ENCODE measurements around the gene TNNT3. TPM values are rescaled to one million over a fixed set of nuclear protein-coding genes. Genes with fewer than 3 reads are reported as not detected.
A peak's percentile ranks its signal among the peaks of the same experiment; 100 is the strongest.

The TNNT3 gene
- total RNA-seq, 1 donor from 2014 or later = not detected

DNA sequence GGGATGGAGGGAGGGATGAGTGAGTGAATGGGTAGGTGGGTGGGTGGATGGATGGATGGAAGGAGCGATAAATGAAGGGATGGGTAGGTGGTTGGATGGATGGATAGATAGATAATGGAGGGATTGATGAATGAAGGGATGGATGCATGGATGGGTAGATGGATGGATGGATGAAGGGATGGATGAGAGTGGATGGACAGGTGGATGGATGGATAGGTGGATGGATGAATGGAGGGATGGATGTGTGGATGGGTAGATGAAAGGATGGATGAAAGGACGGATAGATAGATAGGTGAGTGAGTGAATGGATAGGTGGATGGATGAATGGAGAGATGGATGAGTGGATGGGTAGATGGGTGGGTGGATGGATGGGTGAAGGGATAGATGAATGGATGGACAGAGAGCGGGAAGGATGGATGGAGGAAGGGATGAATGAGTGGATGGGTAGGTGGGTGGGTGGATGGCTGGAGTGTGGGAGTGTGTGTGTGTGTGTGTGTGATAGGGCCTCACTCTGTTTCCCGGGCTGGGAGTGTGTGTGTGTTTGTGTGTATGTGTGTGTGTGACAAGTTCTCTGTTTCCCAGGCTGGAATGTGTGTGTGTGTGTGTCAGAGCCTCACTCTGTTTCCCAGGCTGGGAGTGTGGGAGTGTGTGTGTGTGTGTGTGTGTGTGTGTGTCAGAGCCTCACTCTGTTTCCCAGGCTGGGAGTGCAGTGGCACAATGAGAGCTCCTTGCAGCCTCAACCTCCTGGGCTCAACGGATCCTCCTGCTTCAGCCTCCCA lies 25.7 kb upstream of the TNNT3 start:
- FAIRE-seq = no peak

DNA sequence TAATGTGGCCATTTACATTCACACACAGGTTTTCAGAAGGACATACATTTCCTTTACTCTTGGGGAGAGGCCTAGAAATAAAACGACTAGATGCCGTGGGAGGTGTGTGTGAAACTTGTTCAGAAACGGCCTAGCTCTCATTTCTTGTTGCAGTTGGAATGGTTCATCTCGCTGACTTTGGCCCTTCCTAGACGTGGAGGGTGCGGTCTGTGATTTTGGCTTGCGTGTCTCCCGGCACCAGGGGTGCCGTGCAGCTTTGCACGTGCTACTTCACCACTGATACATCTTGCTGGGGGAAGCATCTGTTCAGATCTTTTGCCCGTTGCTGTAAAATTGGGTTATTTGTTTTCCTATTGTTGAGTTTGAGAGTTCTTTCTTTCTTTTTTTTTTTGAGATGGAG lies 24.7 kb upstream of the TNNT3 start:
- DNase-seq (ENCODE audit: low spot score in 2 of 2) (no peak), FAIRE-seq (no peak)

More for the DNA sequence above, 25.7 kb upstream of the TNNT3 start:
- no peak for DNase-seq (ENCODE audit: low spot score in 2 of 2)

DNA sequence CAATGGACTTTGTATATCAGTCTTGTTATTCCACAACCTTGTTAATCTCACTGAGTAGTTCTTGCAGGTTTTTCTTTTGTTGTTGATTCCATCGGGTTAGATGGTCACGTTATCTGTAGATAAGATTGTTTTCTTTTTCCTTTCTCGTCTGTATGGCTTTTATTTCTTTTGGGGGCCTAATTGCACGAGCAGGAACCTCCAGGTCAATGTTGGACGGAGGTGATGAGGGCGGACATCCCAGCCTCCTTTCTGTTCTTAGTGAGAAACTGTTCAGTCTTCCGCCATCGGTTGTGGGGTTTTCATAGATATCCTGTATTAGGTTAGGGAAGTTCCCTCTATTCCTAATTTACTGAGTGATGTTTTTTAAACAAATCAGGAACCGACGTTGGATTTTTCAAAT lies 23.0 kb upstream of the TNNT3 start:
- FAIRE-seq = no peak
- no peak for DNase-seq (ENCODE audit: low spot score in 2 of 2)

DNA sequence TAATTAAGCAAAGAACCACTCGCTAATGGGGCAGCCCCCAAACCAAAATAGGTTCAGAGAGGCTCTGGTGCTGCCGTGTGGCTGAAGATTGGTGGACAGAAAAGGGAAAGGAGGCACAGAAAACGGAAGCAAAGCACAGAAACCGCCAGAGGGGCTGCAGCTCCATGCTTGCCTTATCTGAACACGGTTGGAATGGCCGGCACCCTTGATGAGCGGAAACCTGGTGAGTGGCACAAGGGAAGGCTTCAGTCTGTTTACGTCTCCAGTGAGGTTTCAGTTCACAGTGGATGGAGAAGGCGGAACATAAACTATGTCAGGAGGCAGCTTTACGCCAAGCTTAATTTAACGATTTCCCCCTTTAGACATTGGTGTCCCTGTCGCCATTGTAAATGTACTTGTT lies 22.6 kb upstream of the TNNT3 start:
- FAIRE-seq = no peak
- no peak for DNase-seq (ENCODE audit: low spot score in 2 of 2)

DNA sequence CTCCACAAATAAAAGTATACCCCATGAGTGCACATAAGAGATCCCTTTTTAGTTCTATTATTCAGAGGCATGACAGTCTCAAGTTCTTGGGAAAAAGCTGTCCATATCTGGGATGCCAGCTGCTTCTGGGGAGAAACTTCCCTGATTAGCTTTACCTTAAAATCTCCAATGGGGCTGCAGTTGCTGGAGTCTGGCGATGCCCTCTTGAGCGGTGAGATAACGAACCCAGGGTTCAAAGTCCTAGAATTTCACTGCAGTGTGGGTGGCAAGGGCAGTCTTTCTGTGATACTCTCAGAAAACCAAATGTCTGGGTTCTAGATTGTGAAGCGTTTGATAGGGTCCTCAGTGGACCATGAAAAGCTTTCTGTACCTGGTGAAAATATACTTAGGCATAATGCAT lies 20.4 kb upstream of the TNNT3 start:
- no peak for DNase-seq (ENCODE audit: low spot score in 2 of 2)
- no peak for FAIRE-seq

DNA sequence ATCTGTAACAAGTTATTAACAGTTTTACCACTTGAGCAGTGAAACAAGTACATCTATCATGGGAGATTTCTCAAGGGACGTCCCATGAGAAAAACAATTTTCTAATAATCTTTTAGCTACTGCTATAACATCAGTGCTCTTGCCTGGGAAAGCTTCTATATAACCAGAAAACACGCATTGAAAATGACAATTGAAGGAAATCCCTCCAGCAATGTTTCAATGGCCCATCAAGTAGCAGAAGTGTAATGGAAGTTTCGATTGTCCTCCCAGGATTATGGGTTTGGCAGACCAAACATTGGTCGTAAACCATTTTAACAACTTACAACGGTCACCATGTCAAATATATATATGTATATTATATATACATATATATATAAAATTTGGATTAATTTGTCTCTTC lies 19.8 kb upstream of the TNNT3 start:
- DNase-seq (ENCODE audit: low spot score in 2 of 2) (no peak), FAIRE-seq (no peak)

DNA sequence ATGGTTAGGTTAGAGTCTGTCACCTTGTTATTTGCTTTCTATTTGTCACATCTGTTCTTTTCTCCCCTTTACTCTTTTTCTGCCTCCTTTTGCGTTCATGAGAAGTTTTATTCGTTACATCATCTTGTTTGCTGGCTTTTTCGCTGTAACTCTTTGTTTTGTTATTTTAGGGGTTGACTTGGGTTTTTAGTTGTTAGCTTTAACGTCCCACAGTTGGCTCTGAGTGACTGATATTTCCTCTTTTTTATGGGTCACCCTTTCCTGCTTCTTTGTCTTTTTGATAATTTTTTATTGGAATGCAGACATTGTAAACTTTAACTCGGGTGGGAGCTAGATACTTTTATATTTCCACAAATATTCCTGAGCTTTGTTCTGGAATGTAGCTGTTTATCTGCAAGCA lies 13.3 kb upstream of the TNNT3 start:
- DNase-seq (ENCODE audit: low spot score in 2 of 2) (no peak), FAIRE-seq (no peak)

DNA sequence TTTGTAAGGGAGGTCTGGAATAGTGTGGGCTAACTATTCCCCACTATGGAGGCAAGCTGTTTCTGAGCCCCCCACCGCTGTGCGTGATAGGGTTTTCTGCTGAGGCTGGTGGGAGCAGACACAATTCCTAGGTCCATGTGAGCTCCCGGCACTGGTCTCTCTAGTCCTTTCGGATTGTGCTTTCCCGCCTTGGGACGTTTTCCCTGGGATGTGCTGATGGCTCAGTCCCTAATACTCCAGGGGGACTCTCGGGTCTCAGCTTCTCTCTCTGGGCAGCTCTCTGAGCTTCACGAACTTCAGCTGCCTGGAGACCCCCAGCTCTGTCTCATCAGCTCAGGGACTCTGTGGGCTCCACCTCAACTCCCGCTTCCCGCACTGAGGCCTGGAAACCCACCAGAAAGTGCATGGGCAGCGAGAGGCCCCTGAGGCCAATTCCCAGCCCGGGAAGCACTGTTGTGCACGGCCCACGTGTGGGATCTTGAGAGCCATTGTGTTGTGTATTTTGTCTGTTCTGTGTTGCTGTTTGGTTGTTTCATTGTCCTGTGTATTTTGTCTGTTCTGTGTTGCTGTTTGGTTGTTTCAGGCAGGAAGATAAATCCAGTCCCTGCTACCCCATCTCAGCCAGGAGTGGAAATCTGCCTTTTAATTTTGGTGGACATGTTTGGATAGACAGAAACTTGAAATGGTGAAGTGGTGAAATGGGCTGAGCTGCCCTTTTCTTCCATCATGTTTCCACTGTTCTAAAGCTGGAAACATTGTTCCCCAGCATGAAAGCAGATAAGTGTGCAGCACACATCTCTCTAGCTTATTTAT lies 12.7 kb upstream of the TNNT3 start:
- DNase-seq (ENCODE audit: low spot score in 2 of 2) (no peak), FAIRE-seq (no peak)

DNA sequence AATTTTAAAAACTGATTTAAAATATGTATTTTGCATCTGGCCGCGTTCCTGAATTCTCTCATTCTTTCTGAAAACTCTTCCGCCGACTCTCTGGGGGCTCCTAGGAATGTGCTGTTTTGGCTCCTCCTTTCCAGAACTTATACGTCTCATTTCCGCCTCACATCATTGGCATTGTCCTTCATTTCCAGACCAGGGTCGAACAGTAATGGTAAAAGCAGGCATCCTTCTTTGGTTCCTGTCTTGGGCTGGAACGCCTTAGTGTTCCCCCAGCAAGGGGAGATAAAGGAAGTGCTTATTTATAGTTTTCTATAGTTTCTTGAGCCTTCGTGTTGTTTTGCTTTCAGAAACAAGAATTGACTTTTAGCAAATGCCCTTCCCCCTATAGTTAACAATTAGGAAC lies 10.9 kb upstream of the TNNT3 start:
- DNase-seq (ENCODE audit: low spot score in 2 of 2) (no peak), FAIRE-seq (no peak)

DNA sequence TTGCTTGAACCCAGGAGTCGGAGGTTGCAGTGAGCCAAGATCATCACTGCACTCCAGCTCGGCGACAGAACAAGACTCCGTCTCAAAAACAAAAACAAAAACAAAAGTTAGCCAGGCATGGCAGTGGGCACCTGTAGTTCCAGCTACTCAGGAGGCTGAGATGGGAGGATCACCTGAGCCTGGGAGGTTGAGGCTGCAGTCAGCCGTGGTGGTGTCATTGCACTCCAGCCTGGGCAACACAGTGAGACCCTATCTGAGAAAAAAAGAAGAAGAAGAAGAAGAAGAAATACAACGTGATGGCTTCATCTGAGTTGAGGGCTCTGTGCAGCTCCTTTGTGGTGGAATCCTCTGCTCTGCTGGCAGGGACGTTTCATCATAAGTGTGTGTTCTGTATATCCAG lies 10.0 kb upstream of the TNNT3 start:
- FAIRE-seq (no peak), DNase-seq (ENCODE audit: low spot score in 2 of 2) (no peak)

DNA sequence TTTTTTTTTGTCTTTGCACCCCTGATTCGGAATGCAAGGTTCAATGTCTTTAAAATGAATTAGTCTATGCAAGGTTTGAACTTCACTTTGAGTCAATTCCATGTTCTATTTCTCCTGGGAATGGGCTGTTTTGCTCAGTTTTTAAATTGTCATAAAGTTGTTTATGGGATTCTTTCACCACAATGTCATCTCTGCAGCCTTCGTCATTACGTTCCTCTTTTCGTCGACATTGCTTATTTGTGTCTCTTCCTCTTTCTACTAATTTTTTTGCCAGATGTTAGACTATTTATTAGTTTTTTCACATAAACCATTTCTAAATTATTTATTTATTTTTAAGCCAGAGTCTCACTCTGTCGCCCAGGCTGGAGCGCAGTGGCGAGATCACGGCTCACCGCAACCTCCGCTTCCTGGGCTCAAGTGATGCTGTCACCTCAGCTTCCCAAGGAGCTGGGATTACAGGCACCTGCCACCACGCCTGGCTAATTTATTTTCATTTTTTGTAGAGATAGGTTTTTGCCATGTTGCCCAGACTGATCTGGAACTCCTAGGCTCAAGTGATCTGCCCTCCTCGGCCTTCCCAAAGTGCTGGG lies 7.1 kb upstream of the TNNT3 start:
- DNase-seq (ENCODE audit: low spot score in 2 of 2) (no peak), FAIRE-seq (no peak)

DNA sequence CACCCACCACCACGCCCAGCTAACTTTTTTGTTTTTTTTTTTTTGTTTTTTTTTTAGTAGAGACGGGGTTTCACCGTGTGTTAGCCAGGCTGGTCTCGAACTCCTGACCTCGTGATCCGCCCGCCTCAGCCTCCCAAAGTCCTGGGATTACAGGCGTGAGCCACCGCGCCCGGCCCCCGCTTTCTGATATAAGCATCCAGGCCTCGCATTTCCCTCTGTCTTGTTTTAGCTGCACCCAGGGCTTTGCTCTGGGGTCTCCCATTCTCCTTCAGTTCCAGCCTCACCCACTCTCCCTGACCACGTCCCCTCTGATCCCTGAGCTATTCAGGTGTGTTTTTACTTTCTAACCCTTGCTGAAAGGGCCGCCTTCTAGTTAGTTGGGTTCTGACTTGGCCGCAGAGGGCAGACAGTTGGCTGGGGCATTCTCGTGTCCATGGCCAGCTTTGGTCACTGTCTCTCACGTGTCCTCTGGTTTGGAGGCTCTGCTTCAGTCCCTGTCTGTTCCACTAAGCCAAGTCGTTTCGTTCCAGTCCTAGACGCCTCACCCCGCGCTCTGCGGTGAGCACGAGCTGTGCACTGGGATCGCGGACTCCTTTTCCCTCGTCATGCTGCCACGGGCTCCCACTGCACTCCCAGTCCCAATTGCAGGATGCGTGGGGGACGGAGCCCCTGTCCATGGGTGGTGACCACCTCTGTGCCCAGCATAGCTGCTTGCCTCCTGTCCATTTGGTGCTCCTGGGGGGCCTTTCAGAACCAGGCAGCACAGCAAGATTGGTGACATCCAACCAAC lies 6.0 kb upstream of the TNNT3 start:
- FAIRE-seq = no peak
- DNase-seq (ENCODE audit: low spot score in 2 of 2) = no peak

DNA sequence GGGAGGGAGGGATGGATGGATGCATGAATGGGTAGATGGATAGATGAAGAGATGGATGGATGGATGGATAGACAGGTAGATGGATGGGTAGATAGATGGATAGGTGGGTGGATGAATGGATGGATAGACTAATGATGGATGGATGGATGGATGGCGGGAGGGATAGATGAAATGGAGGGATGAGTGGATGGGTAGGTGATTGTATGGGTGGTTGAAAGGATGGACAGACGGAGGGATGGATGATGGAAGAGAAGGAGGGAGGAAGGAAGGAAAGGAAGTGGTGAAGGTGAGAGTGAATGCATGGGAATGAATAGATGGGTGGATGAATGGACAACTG lies 3.7 kb upstream of the TNNT3 start:
- FAIRE-seq (no peak), DNase-seq (ENCODE audit: low spot score in 2 of 2) (no peak)

DNA sequence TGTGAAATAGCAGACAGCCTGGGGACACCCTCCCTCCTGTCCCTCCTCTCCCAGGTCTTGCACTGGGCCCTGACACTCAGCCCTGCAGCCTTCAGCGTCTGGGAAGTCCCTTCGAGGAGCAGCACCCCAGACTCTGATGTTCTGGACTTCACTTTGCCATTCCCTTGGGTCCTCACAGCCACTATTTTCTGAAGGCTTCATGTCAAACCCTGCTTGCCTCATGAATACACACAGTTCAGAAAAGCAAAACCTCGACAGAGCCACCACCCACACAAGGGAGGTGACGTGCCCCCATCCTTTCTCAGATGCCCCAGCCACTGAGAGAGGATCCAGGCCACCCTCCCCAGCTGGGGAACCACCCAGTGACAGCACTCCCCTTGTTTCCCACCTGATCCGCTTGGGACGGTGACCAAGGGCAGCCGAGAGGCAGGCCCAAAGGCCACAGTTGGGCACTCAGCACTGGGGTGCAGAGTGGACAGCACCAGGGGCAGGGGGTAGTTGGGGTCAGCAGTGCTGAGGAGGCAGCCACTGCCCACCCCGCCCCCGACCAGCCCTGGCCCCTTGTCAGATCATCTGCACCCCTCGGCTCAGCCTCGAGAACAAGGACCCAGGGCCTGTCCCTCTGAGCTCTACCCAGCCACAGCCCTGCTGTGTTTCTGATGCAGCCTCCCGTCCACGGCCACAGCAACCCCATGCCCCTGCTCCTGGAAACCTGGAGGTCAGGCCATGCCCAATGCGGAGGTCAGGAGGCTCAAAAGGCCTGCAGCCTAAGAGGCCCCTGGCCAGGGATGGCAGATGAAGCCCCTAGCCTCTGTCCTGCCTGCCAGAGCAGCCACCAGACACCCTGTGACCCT lies 3.1 kb upstream of the TNNT3 start:
- DNase-seq (ENCODE audit: low spot score in 2 of 2) (peak in 1 of 2 donors; percentile 14), FAIRE-seq (no peak)

DNA sequence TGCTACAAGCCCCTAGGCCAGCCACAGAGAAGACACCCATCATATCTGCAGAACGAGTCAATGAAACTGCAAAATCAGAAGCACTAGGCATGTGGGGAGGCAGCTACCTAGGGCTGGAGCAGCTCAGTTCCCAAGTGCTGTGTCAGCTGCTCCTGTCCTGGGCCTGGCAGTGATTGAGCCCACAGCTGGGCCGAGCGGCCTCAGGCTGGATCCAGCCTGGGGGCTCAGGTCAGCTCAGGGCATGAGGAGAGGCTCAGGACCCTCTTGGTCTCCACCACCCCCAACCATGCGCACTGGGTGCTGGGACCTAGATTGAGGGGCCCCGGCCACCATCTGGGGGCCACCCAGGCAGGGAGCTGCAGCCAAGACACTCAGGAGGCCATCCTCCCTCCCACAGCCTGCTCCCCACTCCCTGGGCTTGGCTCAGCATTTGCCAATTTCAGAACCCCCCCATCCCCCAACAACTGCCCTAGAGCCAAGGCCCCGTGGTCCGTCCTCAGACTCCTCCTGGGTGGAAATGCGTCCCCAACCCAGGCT lies 2.4 kb upstream of the TNNT3 start:
- DNase-seq (ENCODE audit: low spot score in 2 of 2) (peak in 1 of 2 donors; percentile 20), FAIRE-seq (no peak)

DNA sequence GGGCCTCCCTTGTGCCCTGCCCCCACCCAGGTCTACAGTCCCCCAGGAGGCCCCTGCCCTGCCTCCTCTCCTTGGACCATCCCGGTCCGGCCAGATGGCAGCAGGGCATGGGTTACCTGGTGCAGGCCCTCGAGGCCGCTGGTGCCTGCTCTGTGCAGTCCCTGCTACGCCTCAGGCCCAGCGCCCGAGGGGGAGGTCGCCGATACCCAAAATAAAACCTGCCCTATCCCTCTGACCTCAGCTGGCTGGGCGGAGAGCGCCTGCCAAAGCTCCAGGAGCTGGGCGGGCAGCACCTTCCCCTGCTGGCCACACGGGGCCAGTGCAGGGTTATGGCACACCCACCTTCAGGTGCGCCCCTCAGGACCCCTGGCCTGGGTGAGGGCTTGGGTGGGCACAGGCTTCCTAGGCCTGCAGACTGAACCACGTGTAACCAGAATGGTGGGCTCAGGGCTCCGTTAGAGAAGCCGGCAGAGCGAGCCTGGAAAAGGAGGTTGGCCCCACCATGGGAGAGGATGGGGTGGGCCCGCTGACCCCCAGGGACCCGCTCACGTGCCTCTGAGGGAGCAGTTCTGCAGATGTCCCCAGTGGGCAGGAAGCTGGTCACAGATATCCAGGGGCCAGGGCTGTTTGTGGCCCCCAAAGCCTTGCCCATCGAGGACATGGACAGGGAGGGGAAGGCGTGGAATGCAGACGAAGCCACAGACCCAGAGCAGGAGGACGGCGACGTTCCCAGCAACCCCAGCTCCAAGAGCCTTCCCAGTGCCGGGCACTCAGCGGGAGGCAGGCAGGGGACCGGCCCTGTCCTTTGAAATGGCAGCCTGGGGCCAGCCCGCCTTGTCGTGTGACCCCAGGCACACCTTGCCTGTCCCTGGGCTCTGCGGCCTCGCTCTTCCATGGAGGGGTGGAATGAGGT lies 1.7 kb upstream of the TNNT3 start:
- no peak for FAIRE-seq

DNA sequence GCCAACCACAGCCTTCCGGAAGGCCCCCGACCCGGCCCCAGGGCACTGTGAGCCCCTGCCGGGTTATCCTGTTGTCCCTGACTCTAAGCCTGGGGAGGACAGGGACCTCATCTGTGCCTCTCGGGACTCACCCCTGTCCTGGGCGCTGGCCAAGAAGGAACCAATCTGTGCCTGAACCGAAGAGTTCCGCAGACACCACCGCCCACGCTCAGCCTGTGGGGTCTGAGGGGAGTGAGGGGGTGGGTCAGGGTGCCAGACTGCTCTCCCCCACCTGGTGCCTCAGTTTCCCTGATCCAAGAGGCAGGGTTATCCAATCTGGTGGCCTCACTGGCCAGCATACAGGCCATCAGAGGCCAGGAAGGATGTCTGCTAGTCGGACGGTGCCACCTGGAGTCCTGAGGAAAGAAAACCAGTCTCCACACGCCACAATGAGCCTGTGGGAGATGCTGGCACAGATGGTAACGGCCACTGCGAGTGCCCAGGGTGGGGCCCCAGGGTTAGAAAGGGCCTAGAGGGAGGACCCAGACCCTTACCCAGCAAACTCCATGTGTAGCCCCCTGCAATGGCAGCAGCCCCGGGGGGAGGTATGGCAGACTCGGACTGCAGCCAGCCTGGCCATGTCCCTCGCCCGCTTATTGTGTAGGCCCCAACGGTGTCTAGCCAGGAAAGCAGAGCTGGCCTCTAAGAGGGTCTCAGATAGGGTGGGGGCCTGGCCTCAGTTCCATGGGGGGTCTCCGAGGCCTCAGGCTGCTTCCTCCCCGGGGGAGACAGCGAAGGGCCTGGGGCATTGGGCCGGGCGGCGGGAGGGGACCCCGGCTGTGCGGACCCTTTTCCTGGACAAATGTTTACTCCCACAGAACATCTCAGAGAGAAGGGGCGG lies 827 bp upstream of the TNNT3 start:
- no peak for FAIRE-seq
- peak in 1 of 2 donors; percentile 24 for DNase-seq (ENCODE audit: low spot score in 2 of 2)

More for the DNA sequence above, 1.7 kb upstream of the TNNT3 start:
- DNase-seq (ENCODE audit: low spot score in 2 of 2) = peak in 1 of 2 donors; percentile 17
